ENCODE measurements around the gene NDUFA6.

NDUFA6 gene

DNA sequence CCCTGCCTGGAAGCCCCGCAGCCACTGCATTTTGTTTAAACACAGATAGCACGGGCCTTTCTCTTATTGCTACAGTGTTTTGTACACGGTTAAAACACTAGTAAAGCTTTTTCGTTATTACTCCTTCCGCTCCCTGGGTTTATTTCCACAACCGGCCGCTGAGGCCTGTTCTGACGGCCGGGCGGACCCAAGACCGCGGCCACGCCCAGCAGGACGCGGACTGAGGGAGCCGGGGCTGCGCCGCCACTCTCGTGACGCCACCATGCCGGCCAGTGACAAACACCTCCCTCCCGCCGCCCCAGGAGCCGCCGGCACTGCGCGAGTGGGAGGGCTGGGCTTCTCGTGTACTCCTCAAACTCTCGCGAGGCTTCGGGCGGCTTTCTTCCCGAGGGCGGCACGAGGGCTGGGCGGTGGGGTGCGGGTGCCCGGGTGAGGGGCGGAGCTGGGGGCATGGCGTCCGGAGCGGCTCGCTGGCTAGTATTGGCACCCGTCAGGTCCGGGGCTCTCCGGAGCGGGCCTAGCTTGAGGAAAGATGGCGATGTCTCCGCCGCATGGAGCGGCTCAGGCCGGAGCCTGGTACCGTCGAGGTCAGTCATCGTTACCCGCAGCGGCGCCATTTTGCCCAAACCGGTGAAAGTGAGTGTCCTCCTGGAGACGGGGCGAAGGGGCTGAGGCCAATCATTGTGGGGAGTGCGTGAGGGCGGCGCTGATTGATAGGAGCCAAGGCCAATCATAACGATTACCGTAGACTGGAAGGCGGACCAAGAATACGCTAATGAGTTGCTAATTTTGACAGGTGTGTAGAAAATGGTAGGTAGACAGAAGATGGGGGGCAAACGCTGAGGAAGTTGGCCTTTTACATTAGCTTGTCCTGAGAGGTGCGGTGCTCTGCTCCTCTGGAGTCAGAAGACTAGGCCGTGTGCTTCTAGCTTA lies 11.0 kb downstream of the NDUFA6 start, which contains the start of gene SMDT1:
TSS of gene SMDT1 (plus strand) at position 382 of the 933 bp plus-strand sequence. CDS start at position 451, 69 bp downstream.
- no CpG with 5 or more reads among the region's 71 CpGs for WGBS (ENCODE audit: insufficient coverage, insufficient read length)
- H3K4me1 ChIP-seq (ENCODE audit: control insufficient read depth, insufficient read depth, low read length) = no peaks in the 10 kb centered on the region
- H3K27me3 ChIP-seq (ENCODE audit: control insufficient read depth, insufficient read depth, low read length) = no peaks in the 10 kb centered on the region
- no peak within 1 kb of the TSS for H3K27ac ChIP-seq (ENCODE audit: low read length)
- no peaks in the 10 kb centered on the region for H3K9me3 ChIP-seq (ENCODE audit: control insufficient read depth, insufficient read depth, low read length)
- no peaks in the 10 kb centered on the region for H3K36me3 ChIP-seq (ENCODE audit: control insufficient read depth, insufficient read depth, low read length)
- peak within 1 kb of the TSS; percentile 69; the same call in 1 of the 2 replicates for H3K4me3 ChIP-seq (ENCODE audit: low read length)
- peak; percentile 95 for DNase-seq (ENCODE audit: low read depth, low spot score)

DNA sequence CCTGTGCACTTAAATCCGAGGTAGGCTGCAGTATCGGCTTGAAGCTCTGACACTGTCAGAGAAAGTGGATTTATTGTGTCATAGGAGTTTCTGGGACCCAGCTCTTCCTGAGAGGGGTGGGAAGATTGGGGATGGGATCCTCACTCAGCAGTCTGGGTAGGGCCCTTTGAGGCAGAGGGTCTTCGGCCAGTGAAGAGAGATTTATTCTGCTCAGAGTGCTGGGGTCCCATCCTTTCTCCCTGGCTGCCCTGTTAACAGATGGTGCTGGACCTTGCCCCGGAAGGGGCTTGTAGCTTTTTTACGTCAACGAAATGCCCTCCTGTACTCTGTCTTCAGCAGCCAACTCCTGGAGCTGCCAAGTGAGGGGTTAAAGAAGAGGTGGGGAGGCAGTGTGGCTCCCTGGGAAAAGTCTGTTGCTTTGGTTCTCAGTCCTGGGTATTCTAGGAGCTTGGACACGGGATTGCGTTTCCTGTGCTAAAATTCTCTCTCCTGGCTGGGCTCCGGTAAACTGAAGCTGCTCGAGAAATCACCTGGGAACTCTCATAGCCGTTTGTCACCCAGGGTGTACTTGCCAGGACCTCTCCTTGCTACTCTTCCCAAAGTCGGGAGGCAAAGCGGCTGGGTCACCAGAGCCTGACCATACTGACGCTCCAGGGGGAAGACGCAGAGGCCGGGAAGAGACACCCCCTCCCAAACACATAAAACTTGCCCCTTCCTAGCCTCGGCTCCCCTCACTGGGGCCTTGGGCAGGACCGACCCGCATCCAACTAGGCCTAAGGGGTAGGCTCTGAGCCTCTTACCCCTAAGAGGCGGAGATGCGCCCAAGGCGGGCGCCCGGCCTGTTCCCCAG lies 11.9 kb downstream of the NDUFA6 start:
- no peak for DNase-seq (ENCODE audit: low read depth, low spot score)
- H3K4me3 ChIP-seq (ENCODE audit: low read length) = peak overlapping the region; percentile 69; the same call in 1 of the 2 replicates
- no CpG with 5 or more reads among the region's 24 CpGs for WGBS (ENCODE audit: insufficient coverage, insufficient read length)
- H3K27me3 ChIP-seq (ENCODE audit: control insufficient read depth, insufficient read depth, low read length) = no peaks in the 10 kb centered on the region
- no peaks in the 10 kb centered on the region for H3K9me3 ChIP-seq (ENCODE audit: control insufficient read depth, insufficient read depth, low read length)
- H3K27ac ChIP-seq (ENCODE audit: low read length) = no peak overlapping the region
- 0 out of 2 replicates have a peak, but pooled peaks cover 1% of the 10 kb centered on the region for H3K4me1 ChIP-seq (ENCODE audit: control insufficient read depth, insufficient read depth, low read length)
- no peaks in the 10 kb centered on the region for H3K36me3 ChIP-seq (ENCODE audit: control insufficient read depth, insufficient read depth, low read length)

DNA sequence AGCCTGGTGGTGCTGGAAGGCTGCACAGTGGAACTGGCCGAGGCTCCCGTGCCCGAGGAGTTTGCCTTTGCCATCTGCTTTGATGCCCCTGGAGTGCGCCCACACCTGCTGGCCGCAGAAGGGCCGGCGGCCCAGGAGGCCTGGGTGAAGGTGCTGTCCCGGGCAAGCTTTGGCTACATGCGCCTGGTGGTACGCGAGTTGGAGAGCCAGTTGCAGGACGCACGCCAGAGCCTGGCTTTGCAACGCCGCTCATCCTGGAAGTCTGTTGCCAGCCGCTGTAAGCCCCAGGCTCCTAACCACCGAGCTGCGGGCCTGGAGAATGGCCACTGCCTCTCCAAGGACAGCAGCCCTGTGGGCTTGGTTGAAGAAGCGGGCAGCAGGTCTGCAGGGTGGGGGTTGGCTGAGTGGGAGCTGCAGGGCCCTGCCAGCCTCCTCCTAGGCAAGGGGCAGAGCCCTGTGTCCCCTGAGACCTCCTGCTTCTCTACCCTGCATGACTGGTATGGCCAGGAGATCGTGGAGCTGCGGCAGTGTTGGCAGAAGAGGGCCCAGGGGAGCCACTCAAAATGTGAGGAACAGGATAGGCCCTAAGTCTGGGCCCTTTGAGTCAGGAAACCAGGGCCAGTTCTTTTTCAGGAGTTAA lies 13.0 kb downstream of the NDUFA6 start:
- no peaks in the 10 kb centered on the region for H3K27me3 ChIP-seq (ENCODE audit: control insufficient read depth, insufficient read depth, low read length)
- H3K9me3 ChIP-seq (ENCODE audit: control insufficient read depth, insufficient read depth, low read length) = no peaks in the 10 kb centered on the region
- H3K36me3 ChIP-seq (ENCODE audit: control insufficient read depth, insufficient read depth, low read length) = no peaks in the 10 kb centered on the region
- no CpG with 5 or more reads among the region's 21 CpGs for WGBS (ENCODE audit: insufficient coverage, insufficient read length)
- H3K4me3 ChIP-seq (ENCODE audit: low read length) = no peak overlapping the region
- H3K27ac ChIP-seq (ENCODE audit: low read length) = no peak overlapping the region
- DNase-seq (ENCODE audit: low read depth, low spot score) = no peak
- H3K4me1 ChIP-seq (ENCODE audit: control insufficient read depth, insufficient read depth, low read length) = 0 out of 2 replicates have a peak, but pooled peaks cover 1% of the 10 kb centered on the region

DNA sequence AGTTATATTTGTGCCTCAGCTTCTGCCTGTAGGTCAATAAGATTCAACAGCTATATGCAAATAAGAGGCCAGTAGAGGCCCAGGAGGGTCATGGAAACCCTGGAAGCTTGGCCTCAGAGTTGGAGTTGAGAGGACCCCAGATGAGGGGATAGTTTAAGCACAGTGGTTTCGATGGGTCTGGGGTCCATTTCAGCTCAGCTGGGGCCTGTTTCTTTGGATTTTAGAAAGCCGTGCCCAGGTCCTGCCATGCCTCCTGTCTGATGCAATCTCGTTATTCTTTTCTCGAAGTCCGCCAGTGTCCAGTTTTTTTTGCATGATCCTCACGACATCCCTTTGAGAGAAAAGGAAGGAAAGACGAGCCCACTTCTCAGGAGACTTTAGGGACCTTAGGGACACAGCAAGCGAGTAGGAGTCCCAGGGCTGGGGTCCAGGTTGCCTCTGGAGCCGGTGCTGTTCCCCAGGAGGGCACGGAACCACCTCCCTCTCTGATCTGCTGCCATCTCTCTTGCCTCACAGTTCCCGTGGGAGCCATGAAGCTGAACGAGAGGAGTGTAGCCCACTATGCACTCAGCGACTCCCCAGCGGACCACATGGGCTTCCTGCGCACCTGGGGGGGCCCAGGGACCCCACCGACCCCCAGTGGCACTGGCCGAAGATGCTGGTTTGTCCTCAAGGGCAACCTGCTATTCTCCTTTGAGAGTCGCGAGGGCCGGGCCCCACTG lies 13.6 kb downstream of the NDUFA6 start:
- no peak for DNase-seq (ENCODE audit: low read depth, low spot score)
- Histone ChIP-seq H3K27ac (ENCODE audit: low read length) (no peak overlapping the region), H3K36me3 (ENCODE audit: control insufficient read depth, insufficient read depth, low read length) (no peaks in the 10 kb centered on the region), H3K4me1 (ENCODE audit: control insufficient read depth, insufficient read depth, low read length) (0 out of 2 replicates have a peak, but pooled peaks cover 1% of the 10 kb centered on the region), H3K27me3 (ENCODE audit: control insufficient read depth, insufficient read depth, low read length) (no peaks in the 10 kb centered on the region), H3K9me3 (ENCODE audit: control insufficient read depth, insufficient read depth, low read length) (no peaks in the 10 kb centered on the region), H3K4me3 (ENCODE audit: low read length) (no peak overlapping the region)
- no CpG with 5 or more reads among the region's 20 CpGs for WGBS (ENCODE audit: insufficient coverage, insufficient read length)

DNA sequence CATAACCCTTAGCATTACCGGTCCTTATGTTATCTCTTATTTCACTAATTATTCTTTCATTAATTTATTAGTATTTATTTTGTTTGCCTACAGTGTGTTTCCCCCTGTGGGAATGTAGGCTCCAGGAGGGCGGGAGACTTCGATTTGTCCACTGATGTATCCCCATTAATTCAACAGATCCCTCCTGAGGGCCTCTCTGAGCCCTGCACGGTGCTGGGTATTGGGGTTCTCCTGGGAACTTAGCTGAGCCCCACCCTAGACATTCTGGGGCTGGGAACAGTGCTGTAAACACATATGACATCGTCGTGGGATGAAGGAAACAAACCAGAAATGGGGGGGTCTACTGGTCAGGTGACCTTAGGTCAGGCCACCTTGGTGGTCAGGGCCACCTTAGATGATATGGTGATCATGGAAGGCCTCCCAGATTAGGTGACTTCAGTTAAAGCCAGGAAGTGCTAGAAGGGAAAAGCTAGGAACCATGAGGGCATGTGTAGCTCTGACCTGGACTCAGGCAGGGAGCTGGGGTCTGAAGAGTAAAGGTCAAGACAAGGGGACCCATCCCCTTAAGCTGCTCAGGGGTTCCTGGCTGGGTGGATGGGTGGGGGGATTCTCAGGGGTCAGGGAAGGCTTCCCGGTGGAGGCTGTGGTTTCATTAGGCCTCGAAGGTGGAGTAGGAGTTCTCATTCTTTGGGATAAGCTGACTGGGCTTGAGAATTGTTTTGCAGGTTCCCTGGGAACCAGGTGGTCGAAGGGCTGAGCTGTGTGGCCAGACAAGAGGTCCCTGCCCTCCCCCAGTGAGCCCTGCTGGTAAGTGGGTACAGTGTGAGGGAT lies 15.5 kb downstream of the NDUFA6 start:
- no peaks in the 10 kb centered on the region for H3K36me3 ChIP-seq (ENCODE audit: control insufficient read depth, insufficient read depth, low read length)
- WGBS (ENCODE audit: insufficient coverage, insufficient read length) = no CpG with 5 or more reads among the region's 9 CpGs
- no peak overlapping the region for H3K4me3 ChIP-seq (ENCODE audit: low read length)
- no peaks in the 10 kb centered on the region for H3K9me3 ChIP-seq (ENCODE audit: control insufficient read depth, insufficient read depth, low read length)
- peaks cover 4% of the 10 kb centered on the region; the same call in 1 of the 2 replicates for H3K4me1 ChIP-seq (ENCODE audit: control insufficient read depth, insufficient read depth, low read length)
- no peak overlapping the region for H3K27ac ChIP-seq (ENCODE audit: low read length)
- DNase-seq (ENCODE audit: low read depth, low spot score) = no peak
- no peaks in the 10 kb centered on the region for H3K27me3 ChIP-seq (ENCODE audit: control insufficient read depth, insufficient read depth, low read length)

DNA sequence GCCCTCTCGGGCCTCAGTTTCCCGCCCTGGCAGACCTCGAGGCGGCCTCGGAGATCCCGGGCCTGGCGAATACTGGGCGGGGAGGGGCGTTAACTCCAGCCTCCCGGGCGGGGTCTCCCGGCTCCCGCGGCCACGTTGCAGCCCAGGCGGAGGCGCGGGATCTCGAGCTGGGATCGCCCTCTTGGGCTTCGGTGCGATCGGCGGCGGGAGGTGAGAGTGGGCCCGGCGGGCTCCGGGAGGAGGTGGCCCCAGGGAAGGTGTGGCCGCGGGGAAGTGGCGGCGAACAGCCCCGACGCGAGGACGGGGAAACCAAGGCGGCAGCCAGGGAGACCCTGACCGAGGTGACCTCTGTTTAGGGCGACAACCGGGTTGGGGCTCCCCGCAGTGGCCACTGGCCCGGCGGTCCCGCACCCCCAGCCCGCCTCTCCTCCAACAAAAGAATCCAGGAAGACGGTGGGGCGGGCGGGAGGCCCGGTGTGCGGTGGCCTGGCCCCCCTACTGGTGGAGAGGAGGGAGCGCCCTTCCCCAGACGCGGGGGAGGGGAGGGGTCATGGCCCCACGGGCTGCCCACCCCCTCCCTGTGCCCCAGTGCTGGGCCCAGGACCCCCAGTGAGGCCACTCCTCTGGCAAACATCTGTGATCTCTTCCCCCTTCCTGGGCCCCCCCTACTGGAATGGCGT lies 16.3 kb downstream of the NDUFA6 start, which contains the start of gene PHETA2:
TSS of gene PHETA2 (plus strand) at position 117 of the 680 bp plus-strand sequence. CDS start 3,046 bp downstream, outside the sequence.
- WGBS (ENCODE audit: insufficient coverage, insufficient read length) = no CpG with 5 or more reads among the region's 55 CpGs
- H3K9me3 ChIP-seq (ENCODE audit: control insufficient read depth, insufficient read depth, low read length) = no peaks in the 10 kb centered on the region
- DNase-seq (ENCODE audit: low read depth, low spot score) = no peak
- H3K4me3 ChIP-seq (ENCODE audit: low read length) = peak within 1 kb of the TSS; percentile 34; the same call in 1 of the 2 replicates
- no peaks in the 10 kb centered on the region for H3K27me3 ChIP-seq (ENCODE audit: control insufficient read depth, insufficient read depth, low read length)
- H3K36me3 ChIP-seq (ENCODE audit: control insufficient read depth, insufficient read depth, low read length) = no peaks in the 10 kb centered on the region
- H3K4me1 ChIP-seq (ENCODE audit: control insufficient read depth, insufficient read depth, low read length) = peaks cover 5% of the 10 kb centered on the region; the same call in 1 of the 2 replicates
- no peak within 1 kb of the TSS for H3K27ac ChIP-seq (ENCODE audit: low read length)

DNA sequence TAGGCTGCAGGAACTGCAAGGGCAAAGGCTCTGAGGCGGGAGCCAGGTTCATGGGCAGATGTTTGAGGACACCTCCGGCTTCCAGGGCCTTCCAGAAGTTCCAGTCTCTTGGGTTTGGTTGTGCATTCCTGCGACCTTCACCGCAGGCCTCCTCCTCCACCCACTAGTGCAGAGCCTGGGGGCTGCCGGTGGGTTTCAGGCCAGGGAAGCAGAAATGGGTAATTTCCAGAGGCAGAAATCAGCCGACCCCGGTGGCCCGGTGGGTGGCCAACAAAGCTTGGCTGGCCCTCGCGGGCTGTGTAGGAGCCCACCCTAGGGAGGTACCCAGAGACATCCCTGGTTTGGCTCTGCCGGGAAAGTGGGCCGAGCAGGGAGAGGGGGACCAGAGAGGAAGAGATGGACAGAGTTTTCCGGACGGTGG lies 16.9 kb downstream of the NDUFA6 start:
- no peak overlapping the region for H3K27ac ChIP-seq (ENCODE audit: low read length)
- no CpG with 5 or more reads among the region's 14 CpGs for WGBS (ENCODE audit: insufficient coverage, insufficient read length)
- no peaks in the 10 kb centered on the region for H3K36me3 ChIP-seq (ENCODE audit: control insufficient read depth, insufficient read depth, low read length)
- no peaks in the 10 kb centered on the region for H3K9me3 ChIP-seq (ENCODE audit: control insufficient read depth, insufficient read depth, low read length)
- no peak overlapping the region for H3K4me3 ChIP-seq (ENCODE audit: low read length)
- no peaks in the 10 kb centered on the region for H3K27me3 ChIP-seq (ENCODE audit: control insufficient read depth, insufficient read depth, low read length)
- DNase-seq (ENCODE audit: low read depth, low spot score) = no peak
- H3K4me1 ChIP-seq (ENCODE audit: control insufficient read depth, insufficient read depth, low read length) = peaks cover 5% of the 10 kb centered on the region

DNA sequence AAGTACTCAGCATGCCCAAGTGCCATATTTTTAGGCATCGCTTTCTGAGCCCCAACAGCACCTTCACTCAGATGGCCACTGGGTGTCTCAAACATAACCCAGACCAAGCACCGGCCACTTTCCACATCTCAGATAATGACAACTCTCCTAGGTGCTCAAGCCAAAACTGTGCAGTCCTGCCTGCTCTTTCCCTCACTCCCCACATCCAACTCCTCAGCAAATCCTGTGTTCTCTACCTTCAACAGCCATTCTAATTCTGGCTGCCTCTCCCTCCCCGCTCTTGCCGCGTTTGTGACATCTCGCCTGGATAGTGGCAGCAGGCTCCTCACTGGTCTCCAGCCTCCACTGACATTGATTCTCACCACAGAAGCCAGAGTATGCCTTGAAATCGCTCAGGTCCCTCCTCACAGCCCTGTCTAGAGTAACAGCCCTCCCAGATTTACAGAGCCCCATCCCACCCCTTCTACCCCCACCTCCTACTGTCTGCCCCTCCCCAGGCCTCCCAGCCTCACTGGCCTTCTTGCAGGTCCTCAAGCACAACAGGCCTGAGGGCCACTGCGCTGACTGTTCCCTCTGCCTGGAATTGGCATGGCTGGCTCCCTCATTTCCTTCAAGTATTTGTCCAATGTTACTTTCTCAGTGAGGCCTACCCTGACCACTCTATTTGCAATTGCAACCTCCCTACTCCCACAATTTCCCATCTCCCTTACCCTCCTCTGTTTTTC lies 17.8 kb downstream of the NDUFA6 start:
- Histone ChIP-seq H3K27ac (ENCODE audit: low read length) (no peak overlapping the region), H3K9me3 (ENCODE audit: control insufficient read depth, insufficient read depth, low read length) (no peaks in the 10 kb centered on the region), H3K27me3 (ENCODE audit: control insufficient read depth, insufficient read depth, low read length) (no peaks in the 10 kb centered on the region), H3K36me3 (ENCODE audit: control insufficient read depth, insufficient read depth, low read length) (no peaks in the 10 kb centered on the region), H3K4me3 (ENCODE audit: low read length) (no peak overlapping the region), H3K4me1 (ENCODE audit: control insufficient read depth, insufficient read depth, low read length) (peaks cover 5% of the 10 kb centered on the region)
- DNase-seq (ENCODE audit: low read depth, low spot score) = no peak
- no CpG with 5 or more reads among the region's 8 CpGs for WGBS (ENCODE audit: insufficient coverage, insufficient read length)
